H1 (cell line): ENCODE data around the gene RAPH1. TPM values are rescaled to one million over a fixed set of nuclear protein-coding genes. Genes with fewer than 3 reads are reported as not detected.

Source experiments
- CTCF ChIA-PET: fragments of 300-600 bp; sonication (Branson Sonifier 250); formaldehyde crosslinking; loops from one replicate; lab custom pipeline; 2021; ENCODE audit not compliant: partially characterized antibody; lab: Charles Lee
- POLR2A ChIA-PET: fragments of 300-600 bp; sonication (Branson Sonifier 250); formaldehyde crosslinking; loops from one replicate; lab custom pipeline; 2021; ENCODE audit warnings: inconsistent platforms; ENCODE audit not compliant: partially characterized antibody; lab: Charles Lee
- DNase-seq, 2 experiments: peaks; one replicate each; pipeline versions ENCODE4 v3.0.0 to v3.0.0-alpha.2; 2010 to 2022; ENCODE audit warnings: low spot score in 2 of 2, low read depth in 1 of 2, mixed read lengths in 1 of 2
- FAIRE-seq: peaks from 2 replicates; lab custom pipeline; 2011; peaks lifted over from hg19 to GRCh38; lab: Jason Lieb, UNC
- H2AFZ ChIP-seq: 2 replicates; pipeline ENCODE4 v1.8.1; 2012; ENCODE audit warnings: low read length, inconsistent platforms
- H2AK5ac ChIP-seq: 2 replicates; pipeline ENCODE4 v1.6.1; 2013; ENCODE audit warnings: low read depth, low read length
- H2BK120ac ChIP-seq: replicated peaks from 2 replicates; pipeline ENCODE3; 2013; ENCODE audit warnings: low read depth, low read length, inconsistent platforms
- H2BK12ac ChIP-seq: 2 replicates; pipeline ENCODE4 v1.6.1; 2013; ENCODE audit warnings: low read depth, low read length
- H2BK15ac ChIP-seq: 2 replicates; pipeline ENCODE4 v1.6.1; 2013; ENCODE audit warnings: low read length
- H2BK20ac ChIP-seq: 2 replicates; pipeline ENCODE4 v1.6.1; 2013; ENCODE audit warnings: low read length
- H2BK5ac ChIP-seq: 2 replicates; pipeline ENCODE4 v1.6.1; 2013; ENCODE audit warnings: low read depth, low read length
- H3K14ac ChIP-seq: 2 replicates; pipeline ENCODE4 v1.6.1; 2013; ENCODE audit warnings: inconsistent platforms; ENCODE audit not compliant: insufficient read length
- H3K18ac ChIP-seq: 2 replicates; pipeline ENCODE4 v1.6.1; 2013; ENCODE audit warnings: low read length; ENCODE audit errors: extremely low read depth
- H3K23ac ChIP-seq: 2 replicates; pipeline ENCODE4 v1.6.1; 2013; ENCODE audit warnings: inconsistent platforms; ENCODE audit not compliant: insufficient read length
- H3K23me2 ChIP-seq: 2 replicates; pipeline ENCODE4 v1.6.1; 2013; ENCODE audit warnings: low read depth, low read length
- H3K27ac ChIP-seq: 2 replicates; pipeline ENCODE4 v1.6.1; 2011; ENCODE audit warnings: low read depth, low read length, inconsistent platforms
- H3K27me3 ChIP-seq, 4 experiments: replicated peaks in 1 of 4; 1 replicate in 1 of 4; 2 replicates in 3 of 4; pipeline versions ENCODE4 v1.6.1 to v1.8.1; 2011 to 2013; ENCODE audit warnings: low read length in 3 of 4, mild to moderate bottlenecking in 3 of 4, inconsistent platforms in 2 of 4, mixed read lengths in 2 of 4, moderate library complexity in 1 of 4; ENCODE audit not compliant: control insufficient read depth in 3 of 4, insufficient read depth in 3 of 4; ENCODE audit errors: extremely low read depth in 1 of 4
- H3K36me3 ChIP-seq, 4 experiments: 2 replicates each; pipeline versions ENCODE4 v1.6.1 to v1.8.1; 2011 to 2013; ENCODE audit warnings: mild to moderate bottlenecking in 4 of 4, low read length in 3 of 4, moderate library complexity in 2 of 4, control low read depth in 1 of 4, inconsistent platforms in 1 of 4; ENCODE audit not compliant: insufficient read depth in 4 of 4, control insufficient read depth in 2 of 4
- H3K4ac ChIP-seq: replicated peaks from 2 replicates; pipeline ENCODE3; 2013; ENCODE audit warnings: low read length, low read depth, mixed read lengths, inconsistent platforms; ENCODE audit not compliant: insufficient read length
- H3K4me1 ChIP-seq, 4 experiments: replicated peaks in 1 of 4; 1 replicate in 1 of 4; 2 replicates in 3 of 4; pipeline versions ENCODE4 v1.6.1 to v1.8.1; 2011 to 2013; ENCODE audit warnings: low read length in 3 of 4, inconsistent platforms in 2 of 4, mixed read lengths in 1 of 4; ENCODE audit not compliant: insufficient read depth in 4 of 4, control insufficient read depth in 3 of 4
- H3K4me2 ChIP-seq, 2 experiments: 2 replicates each; pipeline versions ENCODE4 v1.6.1 to v1.8.1; 2011 to 2013; ENCODE audit warnings: low read depth in 2 of 2, low read length in 2 of 2, control low read depth in 1 of 2, inconsistent platforms in 1 of 2, mild to moderate bottlenecking in 1 of 2; ENCODE audit not compliant: insufficient read depth in 1 of 2
- H3K4me3 ChIP-seq, 4 experiments: fragments of 200-600, 300-600 bp in 1 of 4; sonication (generic), shearing (Covaris generic), sonication (Bioruptor Twin) in 1 of 4; 2 replicates each; pipeline versions ENCODE4 v1.5.1 to v1.8.1; 2011 to 2016; ENCODE audit warnings: low read length in 4 of 4, low read depth in 3 of 4, control low read depth in 2 of 4, inconsistent platforms in 2 of 4, mild to moderate bottlenecking in 2 of 4, mixed read lengths in 1 of 4, moderate library complexity in 1 of 4; ENCODE audit not compliant: insufficient read depth in 2 of 4; ENCODE audit errors: extremely low read depth in 1 of 4
- H3K56ac ChIP-seq: replicated peaks from 2 replicates; pipeline ENCODE3; 2013; ENCODE audit warnings: low read depth, mild to moderate bottlenecking, mixed read lengths, low read length, inconsistent platforms; ENCODE audit not compliant: insufficient read length
- H3K79me1 ChIP-seq: 2 replicates; pipeline ENCODE4 v1.6.1; 2013; ENCODE audit warnings: low read depth, low read length, control low read depth
- H3K79me2 ChIP-seq, 2 experiments: 2 replicates each; pipeline versions ENCODE4 v1.6.1 to v1.8.1; 2012 to 2013; ENCODE audit warnings: low read length in 2 of 2, mild to moderate bottlenecking in 2 of 2, inconsistent platforms in 1 of 2; ENCODE audit not compliant: insufficient read depth in 2 of 2, control insufficient read depth in 1 of 2
- H3K9ac ChIP-seq, 4 experiments: replicated peaks in 1 of 4; 1 replicate in 1 of 4; 2 replicates in 3 of 4; pipeline versions ENCODE4 v1.6.1 to v1.8.1; 2011 to 2013; ENCODE audit warnings: low read depth in 3 of 4, low read length in 3 of 4, control low read depth in 2 of 4, mild to moderate bottlenecking in 2 of 4, moderate library complexity in 2 of 4, inconsistent platforms in 1 of 4; ENCODE audit errors: extremely low read depth in 1 of 4
- H3K9me3 ChIP-seq, 2 experiments: 2 replicates each; pipeline versions ENCODE4 v1.6.1 to v1.8.1; 2012 to 2013; ENCODE audit warnings: mild to moderate bottlenecking in 2 of 2, moderate library complexity in 2 of 2, control low read depth in 1 of 2, inconsistent platforms in 1 of 2, low read depth in 1 of 2, low read length in 1 of 2, mixed read lengths in 1 of 2; ENCODE audit not compliant: insufficient read depth in 2 of 2
- H4K20me1 ChIP-seq, 2 experiments: replicated peaks in 1 of 2; 2 replicates each; pipeline versions ENCODE3 to v1.8.1; 2011 to 2013; ENCODE audit warnings: inconsistent platforms in 2 of 2, low read length in 2 of 2, mild to moderate bottlenecking in 1 of 2; ENCODE audit not compliant: insufficient read depth in 2 of 2, control insufficient read depth in 1 of 2
- H4K5ac ChIP-seq: 2 replicates; pipeline ENCODE4 v1.6.1; 2013; ENCODE audit warnings: low read length, low read depth, mixed read lengths, inconsistent platforms; ENCODE audit not compliant: insufficient read length
- H4K8ac ChIP-seq: 2 replicates; pipeline ENCODE4 v1.8.0; 2013; ENCODE audit warnings: mild to moderate bottlenecking, moderate library complexity, low read length, inconsistent platforms; ENCODE audit not compliant: insufficient read depth; ENCODE audit errors: extremely low read depth
- H4K91ac ChIP-seq: replicated peaks from 2 replicates; pipeline ENCODE3; 2013; ENCODE audit warnings: low read length, mixed read lengths, inconsistent platforms; ENCODE audit not compliant: insufficient read length
- FOSL1 ChIP-seq: IDR thresholded peaks from 2 replicates; pipeline ENCODE4 v1.6.1; 2011; ENCODE audit warnings: mild to moderate bottlenecking, low read depth, low read length, moderate library complexity; ENCODE audit not compliant: insufficient read depth
- SUZ12 ChIP-seq: fragments of 200-600 bp; sonication (generic); IDR thresholded peaks from 2 replicates; pipeline ENCODE4 v1.6.1; 2012; ENCODE audit warnings: mild to moderate bottlenecking, inconsistent platforms, low read length, moderate library complexity, mixed read lengths
- polyA plus RNA-seq, 7 experiments: library from polyadenylated mRNA; depleted of rRNA in 3 of 7; stranded (reverse) in 5 of 7; unstranded in 2 of 7; fragments of >200 nt in 5 of 7; fragments of 200-250 nt in 2 of 7; gene quantifications; 1 replicate in 5 of 7; 2 replicates in 1 of 7; 4 replicates in 1 of 7; pipeline versions ENCODE4 v1.2.1 to v1.2.3, GENCODE V29; 2011 to 2013; ENCODE audit warnings: missing spikeins in 2 of 7, mixed read lengths in 2 of 7
- total RNA-seq: library from RNA; stranded (reverse); fragmentation: NEBNext Ultra II Directional; extraction: Animal tissue kit (Norgen Biotek cat#: 25700); gene quantifications from 2 replicates; pipeline ENCODE4 v1.2.1, GENCODE V29; 2021

The RAPH1 gene
- total and polyA plus RNA-seq, 2 of the 8 experiments (the other 6 are each of a cell fraction or from before 2014, with no cell fraction given), result 3.8 to 27.4 TPM

- H3K18ac ChIP-seq, result no peak overlapping the region
- no peak overlapping the region for H3K23ac ChIP-seq
Measured at GRCh38 chr2:203548887-203549286, 13.8 kb upstream of the RAPH1 start.

More at GRCh38 chr2:203548887-203549286, 13.8 kb upstream of the RAPH1 start:
- Histone ChIP-seq H3K27ac (no peak overlapping the region), H2BK5ac (no peak overlapping the region), H3K36me3 (no peaks in the 10 kb centered on the region), H4K8ac (no peak overlapping the region), H3K27me3 (no peaks in the 10 kb centered on the region), H2AFZ (no peak overlapping the region), H3K9ac (no peak overlapping the region), H3K23me2 (no peaks in the 10 kb centered on the region), H3K4me3 (no peak overlapping the region), H4K91ac (no peak overlapping the region), H3K56ac (no peak overlapping the region), H2BK15ac (no peak overlapping the region), H3K4me2 (no peak overlapping the region), H4K20me1 (no peaks in the 10 kb centered on the region), H3K14ac (no peak overlapping the region), H3K9me3 (no peaks in the 10 kb centered on the region), H2BK120ac (no peak overlapping the region), H3K79me2 (no peaks in the 10 kb centered on the region), H3K79me1 (no peaks in the 10 kb centered on the region), H2BK12ac (no peak overlapping the region), H3K4ac (no peak overlapping the region), H2AK5ac (no peak overlapping the region), H3K4me1 (peaks cover 0 to 2% (median 0%) of the 10 kb centered on the region in 4 experiments; a peak in 1 of 7 replicates), H2BK20ac (no peak overlapping the region), H4K5ac (no peak overlapping the region)
- POLR2A ChIA-PET, result no interaction called here
- DNase-seq (no peak), FAIRE-seq (no peak)
- TF ChIP-seq SUZ12, result no peak
- TF ChIP-seq FOSL1, result no peak
- CTCF ChIA-PET, result interaction anchor here (1.8 kb wide), 1 partner anchor 66 kb away, joined by 5 read pairs; no protein-coding TSS in a partner anchor
